ENCODE measurements around the gene SLC9A1. TPM values are rescaled to one million over a fixed set of nuclear protein-coding genes. Genes with fewer than 3 reads are reported as not detected.

SLC9A1 gene
- total RNA-seq, 1 donor from 2014 or later = 34.2 TPM

DNA sequence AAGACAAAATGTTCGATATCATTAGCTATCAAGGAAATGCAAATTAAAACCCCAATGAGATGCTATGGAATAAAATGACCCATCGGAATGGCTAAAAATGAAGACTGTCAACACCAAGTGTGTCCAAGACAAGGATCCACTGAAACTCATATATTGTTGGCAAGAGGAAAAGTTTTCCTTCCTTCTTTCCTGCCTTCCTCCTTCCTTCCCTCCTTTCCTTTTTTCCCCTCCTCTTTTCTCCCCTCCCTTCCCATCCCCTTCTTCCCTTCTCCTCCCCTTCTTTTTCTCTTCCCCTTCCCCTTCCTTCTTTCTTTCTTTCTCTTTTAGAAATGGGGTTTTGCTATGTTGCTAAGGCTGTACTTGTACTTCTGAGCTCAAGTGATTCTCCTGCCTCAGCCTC is 78.1 kb downstream of the SLC9A1 start:
- TF ChIP-seq, protein P1, sequence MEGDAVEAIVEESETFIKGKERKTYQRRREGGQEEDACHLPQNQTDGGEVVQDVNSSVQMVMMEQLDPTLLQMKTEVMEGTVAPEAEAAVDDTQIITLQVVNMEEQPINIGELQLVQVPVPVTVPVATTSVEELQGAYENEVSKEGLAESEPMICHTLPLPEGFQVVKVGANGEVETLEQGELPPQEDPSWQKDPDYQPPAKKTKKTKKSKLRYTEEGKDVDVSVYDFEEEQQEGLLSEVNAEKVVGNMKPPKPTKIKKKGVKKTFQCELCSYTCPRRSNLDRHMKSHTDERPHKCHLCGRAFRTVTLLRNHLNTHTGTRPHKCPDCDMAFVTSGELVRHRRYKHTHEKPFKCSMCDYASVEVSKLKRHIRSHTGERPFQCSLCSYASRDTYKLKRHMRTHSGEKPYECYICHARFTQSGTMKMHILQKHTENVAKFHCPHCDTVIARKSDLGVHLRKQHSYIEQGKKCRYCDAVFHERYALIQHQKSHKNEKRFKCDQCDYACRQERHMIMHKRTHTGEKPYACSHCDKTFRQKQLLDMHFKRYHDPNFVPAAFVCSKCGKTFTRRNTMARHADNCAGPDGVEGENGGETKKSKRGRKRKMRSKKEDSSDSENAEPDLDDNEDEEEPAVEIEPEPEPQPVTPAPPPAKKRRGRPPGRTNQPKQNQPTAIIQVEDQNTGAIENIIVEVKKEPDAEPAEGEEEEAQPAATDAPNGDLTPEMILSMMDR (IDR thresholded peaks at IDR 0.05) = no peak
- Mint-ChIP-seq H3K4me3 (ENCODE audit: unreplicated experiment) (no peak overlapping the region), H3K27ac (ENCODE audit: unreplicated experiment) (no peak overlapping the region), H3K36me3 (ENCODE audit: unreplicated experiment) (no peaks in the 10 kb centered on the region), H3K4me1 (ENCODE audit: unreplicated experiment) (peaks cover 2% of the 10 kb centered on the region), H3K27me3 (ENCODE audit: unreplicated experiment) (peaks cover 10% of the 10 kb centered on the region), H3K9me3 (ENCODE audit: unreplicated experiment) (no peaks in the 10 kb centered on the region)
- no peak for DNase-seq (ENCODE audit: extremely low spot score, unreplicated experiment)

DNA sequence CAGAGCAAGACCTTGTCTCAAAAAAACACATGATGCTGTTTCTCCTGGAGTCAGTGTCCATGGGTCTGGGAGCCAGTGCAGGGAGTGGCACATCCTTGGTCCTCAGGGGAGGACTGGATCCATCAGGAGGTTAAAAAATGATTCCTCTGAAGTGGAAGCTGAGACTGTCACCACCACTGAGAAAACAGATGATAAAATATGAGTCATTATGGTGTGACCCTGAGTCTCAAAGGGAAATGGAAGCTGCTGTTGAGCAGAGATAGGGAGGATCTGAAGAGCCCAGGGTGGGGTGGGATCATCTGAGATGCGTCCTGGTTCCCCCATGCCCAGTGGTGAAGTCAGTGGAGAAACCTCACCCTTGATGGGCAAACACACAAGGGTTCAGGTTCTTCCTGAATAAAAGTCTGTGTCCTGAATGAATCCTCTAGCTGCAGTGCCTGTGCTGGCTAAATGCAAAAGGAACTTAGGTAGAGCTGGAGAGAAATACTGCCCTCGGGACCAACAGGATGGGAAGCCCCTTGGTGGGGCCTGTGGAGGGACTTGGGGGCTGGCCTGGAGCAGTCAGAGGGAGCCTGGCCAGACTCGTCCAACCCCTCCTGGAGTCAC is 80.6 kb downstream of the SLC9A1 start:
- H3K36me3 Mint-ChIP-seq (ENCODE audit: unreplicated experiment) = no peaks in the 10 kb centered on the region
- H3K9me3 Mint-ChIP-seq (ENCODE audit: unreplicated experiment) = no peaks in the 10 kb centered on the region
- peaks cover 8% of the 10 kb centered on the region for H3K4me1 Mint-ChIP-seq (ENCODE audit: unreplicated experiment)
- DNase-seq (ENCODE audit: extremely low spot score, unreplicated experiment) = no peak
- TF ChIP-seq, protein P1 (IDR thresholded peaks at IDR 0.05) = no peak
- H3K27me3 Mint-ChIP-seq (ENCODE audit: unreplicated experiment) = peaks cover 10% of the 10 kb centered on the region
- H3K27ac Mint-ChIP-seq (ENCODE audit: unreplicated experiment) = no peak overlapping the region
- no peak overlapping the region for H3K4me3 Mint-ChIP-seq (ENCODE audit: unreplicated experiment)

DNA sequence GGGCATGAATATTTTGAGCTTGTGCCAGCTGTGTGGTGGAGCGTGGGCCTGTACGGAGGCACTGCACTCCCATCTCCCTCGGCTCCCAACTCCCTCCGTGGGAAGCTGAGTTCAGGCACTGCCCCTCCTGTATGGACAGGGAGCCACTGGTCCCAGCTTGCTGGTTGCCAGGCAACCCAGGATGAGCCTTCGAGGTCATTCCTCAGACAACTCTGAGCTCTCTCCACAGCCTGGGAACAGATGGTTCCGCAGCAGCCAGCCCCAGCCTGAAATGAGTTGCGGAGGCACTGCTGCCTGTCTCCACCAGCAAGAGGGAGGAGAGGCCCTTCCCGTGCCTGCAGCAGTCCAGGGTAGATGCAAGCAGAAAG is 83.9 kb downstream of the SLC9A1 start:
- peaks cover 8% of the 10 kb centered on the region for H3K4me1 Mint-ChIP-seq (ENCODE audit: unreplicated experiment)
- no peak overlapping the region for H3K27ac Mint-ChIP-seq (ENCODE audit: unreplicated experiment)
- no peaks in the 10 kb centered on the region for H3K36me3 Mint-ChIP-seq (ENCODE audit: unreplicated experiment)
- H3K9me3 Mint-ChIP-seq (ENCODE audit: unreplicated experiment) = no peaks in the 10 kb centered on the region
- no peak for DNase-seq (ENCODE audit: extremely low spot score, unreplicated experiment)
- H3K27me3 Mint-ChIP-seq (ENCODE audit: unreplicated experiment) = peaks cover 6% of the 10 kb centered on the region
- TF ChIP-seq, protein P1 (IDR thresholded peaks at IDR 0.05) = no peak
- H3K4me3 Mint-ChIP-seq (ENCODE audit: unreplicated experiment) = no peak overlapping the region

DNA sequence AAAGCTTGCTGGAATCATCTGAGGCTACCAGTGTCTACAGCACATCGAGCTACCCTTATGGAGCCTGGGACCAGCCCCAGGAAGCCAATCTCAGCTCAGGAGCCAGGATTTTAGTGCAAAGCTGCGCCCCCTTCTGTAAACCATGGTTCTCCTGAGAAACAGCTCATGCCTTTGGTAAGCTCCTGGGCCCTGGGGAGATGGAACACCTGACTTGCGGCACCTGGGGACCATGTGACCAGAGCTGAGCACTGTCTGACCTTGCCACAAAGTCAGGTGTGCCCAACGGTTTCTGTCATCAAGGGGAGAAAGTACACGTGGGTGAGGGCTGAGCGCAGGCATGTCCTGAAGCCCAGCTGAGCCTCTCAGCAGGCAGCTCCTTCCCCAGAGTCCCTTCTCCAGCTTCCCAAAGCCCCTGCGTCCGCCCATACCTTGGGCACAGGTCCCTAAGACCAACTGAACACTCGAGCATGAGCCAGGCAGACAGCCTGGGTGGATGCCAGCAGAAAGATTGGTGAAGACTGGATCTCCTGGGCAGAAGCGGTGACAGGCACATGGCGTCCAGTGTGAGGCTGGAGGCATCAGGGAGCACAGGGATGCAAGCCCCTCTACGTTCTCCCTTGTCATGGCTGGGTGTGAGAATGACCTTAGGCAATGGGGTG is 84.4 kb downstream of the SLC9A1 start:
- Mint-ChIP-seq H3K27ac (ENCODE audit: unreplicated experiment) (no peak overlapping the region), H3K4me1 (ENCODE audit: unreplicated experiment) (peaks cover 8% of the 10 kb centered on the region), H3K9me3 (ENCODE audit: unreplicated experiment) (no peaks in the 10 kb centered on the region)

DNA sequence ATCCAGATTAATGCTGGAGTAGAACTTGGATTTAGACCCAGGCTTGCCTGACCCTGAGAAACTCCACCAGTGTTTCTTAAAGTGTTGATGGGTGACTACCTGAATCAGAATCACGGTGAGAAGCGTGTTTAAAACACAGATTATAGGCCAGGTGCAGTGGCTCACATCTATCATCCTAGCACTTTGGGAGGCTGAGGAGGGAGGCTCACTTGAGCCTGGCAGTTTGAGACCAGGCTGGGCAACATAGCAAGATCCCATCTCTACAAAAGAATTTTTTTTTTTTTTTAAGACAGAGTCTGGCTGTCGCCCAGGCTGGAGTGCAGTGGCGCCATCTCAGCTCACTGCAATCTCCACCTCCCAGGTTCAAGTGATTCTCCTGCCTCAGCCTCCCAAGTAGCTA is 86.0 kb downstream of the SLC9A1 start:
- peaks cover 6% of the 10 kb centered on the region for H3K27me3 Mint-ChIP-seq (ENCODE audit: unreplicated experiment)

More for the DNA sequence above, 84.4 kb downstream of the SLC9A1 start:
- no peak for DNase-seq (ENCODE audit: extremely low spot score, unreplicated experiment)
- peaks cover 6% of the 10 kb centered on the region for H3K27me3 Mint-ChIP-seq (ENCODE audit: unreplicated experiment)
- H3K36me3 Mint-ChIP-seq (ENCODE audit: unreplicated experiment) = no peaks in the 10 kb centered on the region
- TF ChIP-seq, protein P1 (IDR thresholded peaks at IDR 0.05) = no peak
- H3K4me3 Mint-ChIP-seq (ENCODE audit: unreplicated experiment) = no peak overlapping the region

More for the DNA sequence above, 86.0 kb downstream of the SLC9A1 start:
- peaks cover 5% of the 10 kb centered on the region for H3K4me1 Mint-ChIP-seq (ENCODE audit: unreplicated experiment)
- H3K36me3 Mint-ChIP-seq (ENCODE audit: unreplicated experiment) = no peaks in the 10 kb centered on the region
- H3K4me3 Mint-ChIP-seq (ENCODE audit: unreplicated experiment) = no peak overlapping the region
- TF ChIP-seq, protein P1 (IDR thresholded peaks at IDR 0.05) = no peak
- no peaks in the 10 kb centered on the region for H3K9me3 Mint-ChIP-seq (ENCODE audit: unreplicated experiment)
- H3K27ac Mint-ChIP-seq (ENCODE audit: unreplicated experiment) = no peak overlapping the region
- DNase-seq (ENCODE audit: extremely low spot score, unreplicated experiment) = no peak
